ENCODE measurements around the gene NR2F1-AS1. TPM values are rescaled to one million over a fixed set of nuclear protein-coding genes. Genes with fewer than 3 reads are reported as not detected.

NR2F1-AS1 gene
- total and polyA plus RNA-seq, 2 of the 4 experiments (the other 2 are of a cell fraction), result 12.5 to 12.8 TPM

- no peak for TF ChIP-seq MAZ (IDR thresholded peaks at IDR 0.05; ENCODE audit: borderline replicate concordance, low read depth, low read length)
- TF ChIP-seq CEBPB (IDR thresholded peaks at IDR 0.05; ENCODE audit: low read depth, low read length), result no peak
- no peak for TF ChIP-seq MXI1 (IDR thresholded peaks at IDR 0.05; ENCODE audit: borderline replicate concordance, low read depth, low read length)
- TF ChIP-seq ELK1 (IDR thresholded peaks at IDR 0.05; ENCODE audit: borderline replicate concordance, low read depth, low read length), result no peak
- TF ChIP-seq RFX5 (IDR thresholded peaks at IDR 0.05; ENCODE audit: low read depth, low read length), result no peak
- TF ChIP-seq MAFK (IDR thresholded peaks at IDR 0.05; ENCODE audit: low read depth, low read length), result no peak
- no peak for TF ChIP-seq USF2 (IDR thresholded peaks at IDR 0.05; ENCODE audit: low read depth, low read length)
- TF ChIP-seq CTCF (conservative IDR thresholded peaks at IDR 0.05; ENCODE audit: low read depth, low read length), result no peak
- no peak for TF ChIP-seq RCOR1 (IDR thresholded peaks at IDR 0.05; ENCODE audit: insufficient replicate concordance, low read length)
- Histone ChIP-seq H2AK5ac (ENCODE audit: low read depth, low read length) (no peak overlapping the region), H3K79me1 (ENCODE audit: low read depth in 1 of 2, low read length in 2 of 2) (0 out of 4 replicates have a peak, but pooled peaks cover 0 to 4% of the 10 kb centered on the region in 2 experiments), H3K4ac (ENCODE audit: low read depth, low read length) (no peak overlapping the region), H3K9me3 (ENCODE audit: control insufficient read depth, insufficient read depth, low read length) (no peaks in the 10 kb centered on the region), H2BK20ac (ENCODE audit: low read depth, low read length) (no peak overlapping the region), H2BK5ac (ENCODE audit: low read depth, low read length, poor library complexity, severe bottlenecking) (no peak overlapping the region), H3K4me3 (ENCODE audit: insufficient read depth, low read depth, low read length) (no peak overlapping the region), H3K4me1 (ENCODE audit: control insufficient read depth, insufficient read depth, low read length) (no peaks in the 10 kb centered on the region), H2AK9ac (replicated peaks; ENCODE audit: low read depth, low read length, poor library complexity) (no peak overlapping the region), H3K27me3 (ENCODE audit: control insufficient read depth, insufficient read depth, low read length) (peaks cover 18% of the 10 kb centered on the region), H3K27ac (ENCODE audit: insufficient read depth, low read length) (no peak overlapping the region), H4K20me1 (ENCODE audit: insufficient read depth, low read length) (no peaks in the 10 kb centered on the region), H2AFZ (replicated peaks; ENCODE audit: low read length, poor library complexity) (no peak overlapping the region), H2BK120ac (ENCODE audit: low read depth, low read length) (no peak overlapping the region), H3K18ac (ENCODE audit: low read depth, low read length) (no peak overlapping the region), H3K56ac (ENCODE audit: extremely low read depth, insufficient read depth, low read length) (no peak overlapping the region), H3K4me2 (ENCODE audit: low read depth, low read length) (peak overlapping the region; percentile 40; the same call in 1 of the 2 replicates), H4K8ac (ENCODE audit: low read depth in 2 of 2, low read length in 2 of 2) (no peak overlapping the region), H4K5ac (ENCODE audit: low read depth, low read length) (no peak overlapping the region), H3K9ac (ENCODE audit: low read depth, low read length) (no peak overlapping the region), H3K14ac (replicated peaks; ENCODE audit: low read depth, low read length) (no peak overlapping the region), H3K23ac (ENCODE audit: low read depth, low read length) (no peak overlapping the region), H3K9me1 (ENCODE audit: insufficient read depth, low read length) (no peaks in the 10 kb centered on the region), H4K91ac (ENCODE audit: insufficient read depth, low read depth, low read length) (no peak overlapping the region), H2BK15ac (ENCODE audit: low read depth, low read length) (no peak overlapping the region), H3K36me3 (ENCODE audit: control insufficient read depth, insufficient read depth, low read length) (no peaks in the 10 kb centered on the region)
- ATAC-seq (ENCODE audit: low read depth) (no peak), DNase-seq (no peak)
- BruUV-seq (replicated peaks), result no TSS peak
- POLR2A ChIA-PET (ENCODE audit: unreplicated experiment), result interaction anchor here (0.9 kb wide), 1 partner anchor 14 kb away, joined by 6 read pairs; no protein-coding TSS in a partner anchor
- in situ Hi-C loops (cut with MboI; ENCODE audit: low sequenced_read_pairs), result no loop called here
- dilution Hi-C loops (cut with HindIII; ENCODE audit: low sequenced_read_pairs, unreplicated experiment), result no loop called here
- CTCF ChIA-PET, result interaction anchor here (1.2 kb wide), 1 partner anchor 179 kb away, joined by 3 read pairs; no protein-coding TSS in a partner anchor
- intact Hi-C loops (cut with micrococcal nuclease), result no loop called here
These were observed 31.8 kb upstream of the NR2F1-AS1 start for GRCh38 chr5:93612855-93613243.

Measured in IMR-90 (cell line).